GM21528 (cell line): ENCODE results near the gene ZNF207.
"Not testable (repeated sequence)": the region's sequence is repeated elsewhere in the genome, so short reads cannot be mapped to it uniquely, and the experiment has no call there.

ENCODE experiments used
- ATAC-seq: cut with Tn5 transposase; IDR thresholded peaks from one replicate; pipeline ENCODE4 v1.9.1; 2021; ENCODE audit warnings: mild to moderate bottlenecking, moderate library complexity; ENCODE audit not compliant: unreplicated experiment, low FRiP score

The ZNF207 gene

GRCh38 chr17:32349854-32350665 is at the start of gene ZNF207:
ZNF207 (plus strand) TSS chr17:32350157; CDS start chr17:32350286, 129 bp downstream.
- peak; percentile 90 for ATAC-seq

DNA sequence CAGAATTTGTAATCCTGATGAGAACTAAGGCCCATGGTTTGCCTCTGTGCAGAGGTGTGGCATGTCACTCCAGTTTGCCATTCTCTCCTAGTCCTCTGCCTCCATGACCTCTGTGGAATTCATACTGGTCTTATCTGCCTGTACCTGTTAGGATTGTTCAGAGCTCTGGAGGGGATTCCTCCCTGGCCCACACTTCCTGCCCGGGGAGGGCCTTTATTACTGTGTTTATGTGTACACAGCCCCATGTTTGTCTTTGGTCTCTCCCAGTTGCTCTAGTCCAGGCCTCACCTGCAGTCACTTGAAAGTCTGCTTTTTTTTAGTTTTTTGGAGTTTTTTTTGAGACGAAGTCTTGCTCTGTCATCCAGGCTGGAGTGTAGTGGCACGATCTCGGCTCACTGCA is 47.9 kb upstream of the ZNF207 start:
- ATAC-seq: no peak

DNA sequence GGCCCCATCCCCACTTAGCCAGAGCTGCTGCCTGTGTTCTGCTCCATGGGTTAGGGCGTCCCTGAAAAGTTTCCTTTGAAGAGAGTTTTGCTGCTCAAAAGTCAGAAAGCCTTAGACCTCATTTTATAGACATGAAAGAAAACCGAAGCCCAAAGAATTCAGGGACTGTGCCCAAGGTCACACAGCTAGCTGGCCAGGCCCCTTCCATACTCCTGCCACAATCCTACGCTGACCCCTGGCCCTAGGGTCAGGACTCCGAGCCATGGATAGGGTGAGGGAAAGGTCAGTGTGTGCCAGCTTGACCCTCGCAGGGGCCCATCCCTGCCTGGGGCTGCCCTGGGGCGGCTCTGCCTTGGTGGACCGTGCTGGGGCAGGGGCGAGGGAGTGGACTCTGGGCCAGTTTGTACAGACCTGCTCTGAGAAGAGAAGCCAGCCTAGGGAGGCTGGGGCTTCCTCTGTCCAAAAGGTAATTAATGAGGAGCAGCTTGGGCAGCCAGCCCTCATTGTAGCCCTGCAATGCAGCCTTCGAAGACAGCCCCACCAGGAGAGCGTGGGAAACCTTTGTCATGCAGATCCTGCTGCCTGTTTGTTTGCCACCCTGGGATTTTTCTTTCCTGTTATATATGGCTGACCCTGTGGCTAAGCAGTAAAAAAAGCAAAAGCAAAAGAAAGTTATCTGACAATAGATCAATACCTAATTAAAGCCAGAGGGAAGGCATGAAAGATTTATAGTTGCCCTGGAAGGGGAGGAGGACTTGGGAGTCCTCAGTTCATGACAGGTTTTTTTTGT is 46.9 kb upstream of the ZNF207 start:
- ATAC-seq: no peak

DNA sequence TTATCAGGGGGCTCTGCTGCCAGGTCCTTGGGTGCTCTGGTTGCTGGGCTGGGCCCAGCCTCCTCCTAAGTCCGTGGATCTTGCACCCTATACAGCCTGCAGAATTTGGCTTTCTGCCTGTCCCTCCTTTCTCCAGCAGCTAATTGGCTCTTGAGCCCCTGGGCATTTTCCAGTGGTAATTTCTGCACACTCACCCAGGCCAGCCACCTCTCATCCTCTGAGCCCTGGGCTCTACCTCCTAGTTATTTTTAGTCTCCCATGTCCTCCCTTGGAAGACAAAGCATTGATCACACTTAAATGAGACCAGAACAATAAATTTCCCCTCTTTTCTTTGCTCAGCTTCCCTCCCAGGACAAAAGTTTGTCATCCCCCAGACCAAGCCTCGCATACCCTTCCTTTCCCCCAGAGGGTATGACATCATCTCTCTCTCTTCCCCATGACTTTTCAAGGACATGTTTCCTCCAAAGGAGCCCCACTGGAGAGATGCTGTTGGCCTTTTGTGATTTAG is 46.1 kb upstream of the ZNF207 start:
- no peak for ATAC-seq

GRCh38 chr17:32305049-32305448 is 44.9 kb upstream of the ZNF207 start:
- no peak for ATAC-seq

DNA sequence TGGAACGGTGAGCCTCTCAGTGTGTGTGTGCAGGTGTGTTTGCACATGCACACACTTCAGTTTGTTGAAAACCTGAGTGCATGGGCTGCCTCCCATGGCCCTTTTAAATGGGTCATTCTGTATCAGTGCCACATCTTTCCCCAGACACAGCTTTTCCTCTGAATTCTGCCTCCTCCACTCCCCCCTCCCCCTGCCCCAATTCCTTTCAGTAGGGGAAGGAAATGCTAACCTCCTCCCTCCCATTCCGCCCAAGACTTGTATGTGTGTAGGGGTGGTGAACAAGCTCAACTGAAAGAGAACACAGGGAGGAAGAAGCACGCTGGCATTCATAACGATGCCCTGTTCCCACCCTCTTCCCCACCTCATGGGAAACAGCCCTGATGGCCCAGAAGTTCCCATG is 42.3 kb upstream of the ZNF207 start:
- ATAC-seq: no peak

GRCh38 chr17:32311028-32311536 is 38.9 kb upstream of the ZNF207 start:
- no peak for ATAC-seq

DNA sequence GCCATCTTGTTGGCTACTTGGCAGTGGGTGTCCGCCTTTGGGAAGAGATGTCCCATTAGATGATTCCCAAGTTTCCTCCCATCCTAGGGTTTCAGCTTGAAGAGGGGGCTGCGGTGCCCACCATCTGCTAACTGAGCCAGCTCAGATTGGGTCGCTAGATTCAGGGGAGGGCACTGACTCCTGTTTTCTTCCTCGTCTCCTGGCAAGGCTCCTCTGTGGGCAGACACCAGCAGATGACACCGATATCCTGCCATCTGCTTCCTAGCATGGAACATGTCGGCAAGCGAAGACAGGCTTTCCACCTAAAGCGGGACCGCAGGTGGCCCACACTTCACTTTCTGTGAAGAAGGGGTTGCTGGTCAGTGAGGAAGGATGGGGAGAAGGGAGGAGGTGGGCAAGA is 35.3 kb upstream of the ZNF207 start:
- ATAC-seq: no peak

DNA sequence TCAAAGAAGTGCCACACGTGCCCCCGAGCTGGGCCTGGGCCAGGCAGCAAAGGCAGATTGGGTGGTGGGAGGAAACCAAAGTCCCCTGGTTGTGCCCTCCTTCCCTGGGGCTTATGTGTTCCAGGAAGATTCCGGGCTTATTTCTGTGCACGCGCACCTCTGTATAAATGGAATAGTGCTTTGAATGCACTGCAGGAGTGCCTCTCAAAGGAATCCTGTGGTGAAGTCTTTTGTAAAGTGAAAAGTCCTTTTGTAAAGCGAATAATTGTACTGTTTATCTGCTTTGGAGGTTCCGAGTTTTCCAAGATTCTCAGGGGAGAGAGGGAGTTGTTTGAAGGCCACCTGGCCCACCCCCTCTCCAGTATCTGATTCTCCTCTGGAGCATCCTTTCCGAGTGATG is 34.8 kb upstream of the ZNF207 start:
- no peak for ATAC-seq

GRCh38 chr17:32316653-32317052 is 33.3 kb upstream of the ZNF207 start:
- ATAC-seq: not testable (repeated sequence)

DNA sequence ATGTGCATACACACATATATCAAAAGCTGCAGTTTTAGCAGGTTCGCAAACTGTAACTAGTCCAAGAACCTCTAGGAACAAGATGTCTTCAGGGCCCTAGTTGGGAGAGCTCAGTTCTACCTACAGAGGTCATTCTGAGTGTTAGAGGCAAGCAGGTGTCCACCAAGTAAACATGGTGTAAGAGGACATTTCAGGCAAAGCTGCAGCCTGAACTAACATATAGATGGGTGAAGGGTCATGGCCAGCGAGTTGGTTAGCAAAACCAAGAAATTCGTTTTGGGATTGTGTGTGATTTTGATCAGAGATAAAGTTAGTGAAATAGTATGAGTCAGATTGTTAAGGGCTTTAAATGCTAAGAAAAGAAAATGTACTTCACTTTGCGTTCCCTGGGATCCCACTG is 32.6 kb upstream of the ZNF207 start:
- ATAC-seq: no peak

- ATAC-seq: no peak
Observed at GRCh38 chr17:32318071-32318470, 31.9 kb upstream of the ZNF207 start.

DNA sequence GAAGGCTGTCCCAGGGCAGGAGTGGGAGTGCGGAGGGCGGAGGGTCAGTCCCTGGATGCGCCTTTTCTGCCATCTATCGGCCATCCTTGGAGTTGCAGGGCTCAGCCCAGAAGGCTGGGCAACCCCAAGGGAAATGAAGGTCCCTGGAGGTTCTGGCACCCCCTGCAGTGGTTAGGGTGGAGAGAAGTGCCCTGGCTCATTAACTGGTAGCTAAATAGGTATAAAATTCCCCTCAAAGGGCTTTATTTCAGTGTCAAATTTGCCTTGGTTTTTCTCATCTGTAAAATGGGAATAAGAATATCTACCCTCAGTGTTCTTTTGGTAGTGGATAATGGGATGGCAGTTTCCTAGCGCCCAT is 30.4 kb upstream of the ZNF207 start:
- ATAC-seq: peak; percentile 82

DNA sequence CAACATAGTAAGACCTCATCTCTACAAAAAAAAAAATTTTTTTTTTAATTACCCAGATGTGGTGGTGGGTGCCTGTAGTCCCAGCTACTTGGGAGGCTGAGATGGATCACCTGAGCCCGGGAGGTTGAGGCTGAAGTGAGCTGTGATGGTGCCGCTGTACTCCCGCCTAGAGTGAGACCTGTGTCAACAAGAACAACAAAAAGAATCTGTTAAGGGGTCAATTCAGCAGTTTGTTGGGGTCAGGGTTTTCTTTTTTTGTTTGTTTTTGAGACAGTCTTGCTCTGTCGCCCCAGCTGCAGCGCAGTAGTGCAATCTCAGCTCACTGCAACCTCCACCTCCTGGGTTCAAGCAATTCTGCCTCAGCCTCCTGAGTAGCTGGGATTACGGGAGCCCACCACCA is 29.9 kb upstream of the ZNF207 start:
- not testable (repeated sequence) for ATAC-seq

GRCh38 chr17:32320847-32321246 is 29.1 kb upstream of the ZNF207 start:
- ATAC-seq: no peak

- ATAC-seq: no peak
Observed at GRCh38 chr17:32323046-32323445, 26.9 kb upstream of the ZNF207 start.

GRCh38 chr17:32323811-32324491 is 26.0 kb upstream of the ZNF207 start:
- no peak for ATAC-seq

DNA sequence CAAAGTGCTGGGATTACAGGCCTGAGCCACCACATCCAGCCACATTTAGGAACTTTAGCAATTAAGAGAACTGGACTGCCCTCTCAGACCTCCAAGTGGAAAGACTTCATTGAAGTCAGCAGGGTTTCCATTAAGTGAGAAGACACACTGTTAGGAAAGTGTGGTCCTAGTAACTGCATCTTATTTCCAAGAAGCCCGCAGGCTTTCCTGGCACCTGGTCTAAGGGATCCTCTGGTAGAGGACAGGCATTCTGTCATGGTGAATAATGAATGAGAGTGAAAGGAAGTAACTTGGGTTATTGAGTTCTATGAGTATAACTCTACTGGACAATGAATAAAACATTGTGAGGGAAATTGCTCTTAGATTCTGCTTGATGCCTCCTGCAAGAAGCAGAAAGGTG is 22.0 kb upstream of the ZNF207 start:
- ATAC-seq: no peak

DNA sequence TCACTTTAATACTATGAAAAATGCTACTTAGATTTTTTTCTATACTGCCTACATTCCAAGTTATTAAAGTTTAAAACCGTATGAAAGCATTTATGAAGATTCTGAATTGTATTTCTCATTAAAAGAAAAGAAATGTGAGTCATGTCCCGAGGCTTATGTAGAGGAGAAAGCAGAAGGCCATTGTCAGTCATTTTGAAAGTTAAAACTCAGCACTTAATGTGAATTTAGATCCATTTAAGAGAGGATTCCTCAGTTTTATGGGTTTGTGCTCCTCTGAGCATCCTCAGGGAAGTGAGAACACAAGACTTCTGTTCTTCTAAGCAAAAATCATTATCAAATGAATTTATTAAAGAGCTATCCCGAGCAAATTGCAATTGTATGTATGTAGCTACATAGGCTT is 19.8 kb upstream of the ZNF207 start:
- no peak for ATAC-seq

DNA sequence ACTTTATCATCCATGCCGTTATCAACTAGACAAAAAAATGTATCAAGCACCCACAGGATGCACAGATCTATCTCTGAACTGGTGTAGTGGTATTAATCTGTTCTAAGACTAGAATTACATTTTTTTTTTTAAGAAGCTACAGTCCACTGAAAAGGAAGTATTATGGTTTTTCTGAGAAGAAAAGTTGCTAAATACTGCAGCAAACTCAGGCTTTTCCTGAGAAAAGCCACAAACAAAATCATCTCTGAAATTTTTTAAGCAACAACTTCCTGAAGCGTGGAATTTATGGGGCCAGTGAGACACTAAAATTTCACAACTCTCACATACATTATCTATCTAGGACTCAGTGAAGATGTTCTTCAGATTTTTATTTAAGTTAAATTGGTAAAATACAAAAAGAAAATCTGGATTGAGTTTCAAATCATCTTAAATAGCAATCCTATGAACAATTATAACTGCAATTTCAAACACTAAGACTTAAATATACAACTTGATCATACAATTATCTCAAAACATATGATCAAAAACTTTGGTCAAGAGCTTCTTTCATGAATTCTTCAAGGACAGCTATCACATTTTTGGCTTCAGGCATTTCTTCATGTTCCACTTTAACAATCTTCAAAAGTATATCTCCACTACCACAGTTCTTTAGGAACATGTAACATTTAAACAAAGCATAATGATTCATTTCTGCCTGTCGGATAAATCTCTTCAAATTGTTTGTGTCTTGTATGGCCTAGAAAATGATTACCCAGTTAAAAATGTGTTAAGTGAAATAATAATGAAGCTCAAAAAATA is 18.5 kb upstream of the ZNF207 start:
- ATAC-seq: no peak
